HEK293T (cell line): Measurements from ENCODE around the gene HOXC4.

Experiments
- CTCF ChIA-PET: fragments of 350-600 bp; formaldehyde crosslinking; extraction: SDS; loops from one replicate; lab custom pipeline; 2021; ENCODE audit warnings: antibody characterized with exemption, inconsistent platforms; lab: Yijun Ruan, JAX
- POLR2A ChIA-PET: fragments of 350-600 bp; formaldehyde crosslinking; extraction: SDS; loops from one replicate; lab custom pipeline; 2020; ENCODE audit warnings: antibody characterized with exemption, inconsistent platforms; lab: Yijun Ruan, JAX
- DNase-seq: peaks from one replicate; pipeline ENCODE4 v3.0.0; 2012; ENCODE audit warnings: mixed read lengths; ENCODE audit errors: extremely low spot score
- ARNT ChIP-seq: fragments of 450-650 bp; IDR thresholded peaks from 2 replicates; pipeline ENCODE4 v1.6.1; 2017; ENCODE audit warnings: mild to moderate bottlenecking
- BHLHE40 ChIP-seq: fragments of 450-650 bp; IDR thresholded peaks from 2 replicates; pipeline ENCODE4 v1.6.1; 2016; ENCODE audit warnings: mild to moderate bottlenecking, moderate library complexity, borderline replicate concordance
- ELF4 ChIP-seq: fragments of 450-650 bp; IDR thresholded peaks from 2 replicates; pipeline ENCODE4 v1.6.1; 2017; ENCODE audit warnings: antibody characterized with exemption
- FOXA1 ChIP-seq: fragments of 450-650 bp; IDR thresholded peaks from 2 replicates; pipeline ENCODE4 v1.6.1; 2016; ENCODE audit warnings: mild to moderate bottlenecking
- FOXK2 ChIP-seq: fragments of 450-650 bp; IDR thresholded peaks from 2 replicates; pipeline ENCODE4 v1.6.1; 2016; ENCODE audit warnings: mild to moderate bottlenecking
- FOXM1 ChIP-seq: fragments of 450-650 bp; IDR thresholded peaks from 2 replicates; pipeline ENCODE4 v1.6.1; 2017; ENCODE audit warnings: mild to moderate bottlenecking, borderline replicate concordance
- HDGF ChIP-seq: fragments of 450-650 bp; IDR thresholded peaks from 2 replicates; pipeline ENCODE4 v1.6.1; 2017; ENCODE audit warnings: antibody characterized with exemption, borderline replicate concordance
- L3MBTL2 ChIP-seq: fragments of 450-650 bp; conservative IDR thresholded peaks from 2 replicates; pipeline ENCODE4 v1.6.1; 2016; ENCODE audit warnings: mild to moderate bottlenecking
- LEF1 ChIP-seq: fragments of 450-650 bp; IDR thresholded peaks from 2 replicates; pipeline ENCODE4 v1.6.1; 2017; ENCODE audit warnings: mild to moderate bottlenecking, borderline replicate concordance
- NFRKB ChIP-seq: fragments of 450-650 bp; IDR thresholded peaks from 2 replicates; pipeline ENCODE4 v1.6.1; 2016; ENCODE audit warnings: mild to moderate bottlenecking, moderate library complexity
- SP1 ChIP-seq: fragments of 450-650 bp; IDR thresholded peaks from 2 replicates; pipeline ENCODE4 v1.6.1; 2017
- SUZ12 ChIP-seq: fragments of 450-650 bp; IDR thresholded peaks from 2 replicates; pipeline ENCODE4 v1.6.1; 2016; ENCODE audit warnings: mild to moderate bottlenecking
- TARDBP ChIP-seq: fragments of 450-650 bp; IDR thresholded peaks from 2 replicates; pipeline ENCODE4 v1.6.1; 2016
- ZNF384 ChIP-seq: fragments of 450-650 bp; IDR thresholded peaks from 2 replicates; pipeline ENCODE4 v1.6.1; 2016
- TF ChIP-seq, protein P1 (sequence below): fragments of 450-650 bp; IDR thresholded peaks from 2 replicates; pipeline ENCODE4 v1.6.1; 2016

Gene HOXC4

DNA sequence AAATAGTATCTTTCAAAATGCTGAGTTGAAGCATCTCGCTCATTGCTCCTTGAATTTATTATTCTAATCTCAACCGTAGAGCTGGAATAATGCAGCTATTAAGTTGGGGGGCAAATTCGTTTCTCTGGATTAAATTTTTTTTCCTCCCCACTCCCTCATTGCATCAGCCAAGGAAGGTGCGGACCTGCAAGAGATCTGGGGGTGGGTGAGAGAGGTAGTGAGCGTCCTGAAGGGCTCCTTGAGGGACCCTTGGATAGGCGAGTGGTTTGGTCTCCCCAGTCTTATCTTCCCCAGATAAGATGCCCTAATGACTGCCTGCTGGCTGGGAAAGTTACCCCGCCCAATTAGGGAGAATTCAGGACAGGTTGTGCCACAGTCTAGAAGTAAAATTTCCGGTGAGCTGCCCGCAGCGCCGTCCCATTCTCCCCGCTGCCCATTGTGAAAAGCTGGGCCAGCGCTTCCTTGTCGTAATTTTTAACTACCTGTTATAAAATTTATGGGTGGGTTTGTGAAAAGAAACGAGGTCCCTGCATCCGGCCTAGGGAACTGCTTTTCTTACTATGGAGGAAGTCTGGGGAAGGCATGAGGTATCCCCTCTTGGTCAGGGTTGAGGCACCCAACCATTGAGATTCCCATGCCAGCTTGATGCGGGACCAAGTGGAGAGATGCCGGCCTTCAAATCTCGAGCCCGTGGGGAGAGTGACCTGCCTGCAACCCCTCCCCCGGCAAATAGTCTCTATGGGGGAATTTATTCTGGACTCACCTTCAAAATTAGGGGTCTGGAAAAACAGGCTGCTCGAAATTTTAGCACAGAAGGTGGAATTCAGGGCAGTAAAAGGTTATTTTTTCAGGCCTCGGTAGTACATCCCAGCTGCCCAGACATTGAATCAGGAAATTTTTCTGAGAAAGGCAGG is 38.4 kb upstream of the HOXC4 start:
- no peak for TF ChIP-seq HDGF
- TF ChIP-seq BHLHE40, result no peak
- TF ChIP-seq SUZ12, result no peak
- no peak for TF ChIP-seq FOXM1
- no peak for TF ChIP-seq L3MBTL2
- TF ChIP-seq FOXK2, result no peak
- TF ChIP-seq LEF1, result no peak
- TF ChIP-seq ZNF384, result no peak
- no peak for TF ChIP-seq SP1
- CTCF ChIA-PET, result interaction anchor here (1.1 to 2.3 kb wide), 2 partner anchors 9 to 10 kb away, joined by 3 to 6 read pairs; no protein-coding TSS in a partner anchor
- no peak for DNase-seq
- POLR2A ChIA-PET, result interaction anchor here (1.0 to 2.9 kb wide), 7 partner anchors 8 to 265 kb away, joined by 3 to 26 read pairs (median 3); partner anchors contain the start of genes HNRNPA1, HOXC6 and HOXC9

DNA sequence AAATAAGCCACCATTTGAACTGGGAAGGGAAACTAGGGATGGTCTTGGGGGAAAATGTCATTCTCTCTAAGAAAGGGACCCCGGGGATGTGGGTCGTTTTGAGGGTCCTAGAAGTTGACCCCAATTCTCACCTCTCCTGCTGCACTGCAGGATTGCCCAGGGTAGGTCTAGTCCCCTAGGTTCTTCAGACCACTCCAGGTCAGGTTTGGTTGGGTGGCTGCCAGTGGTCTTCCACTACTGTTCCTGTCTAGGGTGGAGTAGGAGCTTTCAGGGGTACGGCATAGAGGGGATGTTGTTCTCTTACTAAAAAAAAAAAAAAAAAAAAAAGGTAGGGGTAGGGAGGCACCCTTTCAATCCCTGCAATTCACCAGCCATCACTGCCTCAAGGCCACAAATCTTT is 37.6 kb upstream of the HOXC4 start:
- no peak for TF ChIP-seq HDGF
- no peak for TF ChIP-seq ARNT
- TF ChIP-seq SP1, result no peak
- TF ChIP-seq LEF1, result no peak
- TF ChIP-seq FOXM1, result no peak
- TF ChIP-seq BHLHE40, result no peak
- TF ChIP-seq, protein P1, sequence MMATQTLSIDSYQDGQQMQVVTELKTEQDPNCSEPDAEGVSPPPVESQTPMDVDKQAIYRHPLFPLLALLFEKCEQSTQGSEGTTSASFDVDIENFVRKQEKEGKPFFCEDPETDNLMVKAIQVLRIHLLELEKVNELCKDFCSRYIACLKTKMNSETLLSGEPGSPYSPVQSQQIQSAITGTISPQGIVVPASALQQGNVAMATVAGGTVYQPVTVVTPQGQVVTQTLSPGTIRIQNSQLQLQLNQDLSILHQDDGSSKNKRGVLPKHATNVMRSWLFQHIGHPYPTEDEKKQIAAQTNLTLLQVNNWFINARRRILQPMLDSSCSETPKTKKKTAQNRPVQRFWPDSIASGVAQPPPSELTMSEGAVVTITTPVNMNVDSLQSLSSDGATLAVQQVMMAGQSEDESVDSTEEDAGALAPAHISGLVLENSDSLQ, result no peak
- no peak for TF ChIP-seq NFRKB
- TF ChIP-seq ELF4, result no peak
- POLR2A ChIA-PET, result interaction anchor here (0.7 to 2.9 kb wide), 16 partner anchors 8 to 134 kb away, joined by 3 to 26 read pairs (median 4); partner anchors contain the start of genes HOXC4, HOXC5, HOXC6 and HOXC8
- CTCF ChIA-PET, result interaction anchor here (0.6 to 2.3 kb wide), 5 partner anchors 9 to 192 kb away, joined by 3 to 13 read pairs (median 4); partner anchors contain the start of gene HOXC10
- no peak for DNase-seq

DNA sequence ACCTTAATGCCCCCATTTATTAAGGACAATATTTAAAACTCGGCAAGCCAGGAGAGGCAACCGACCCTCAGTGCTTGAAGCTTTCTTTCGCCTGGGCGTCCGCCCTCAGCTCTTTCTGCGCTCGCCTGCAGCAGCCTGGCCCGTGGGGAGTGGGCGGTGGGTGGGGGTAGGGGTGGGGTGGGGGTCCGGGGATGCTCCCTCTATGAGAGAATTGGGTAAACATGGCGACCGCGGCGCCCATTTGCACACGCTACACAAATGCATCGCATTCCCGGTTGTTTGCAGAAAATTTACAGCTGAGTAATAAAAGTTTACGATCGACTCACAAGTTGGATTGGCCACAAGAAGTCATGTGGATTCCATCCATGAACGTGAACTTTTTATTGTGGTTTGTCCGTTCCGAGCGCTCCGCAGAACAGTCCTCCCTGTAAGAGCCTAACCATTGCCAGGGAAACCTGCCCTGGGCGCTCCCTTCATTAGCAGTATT is 37.1 kb upstream of the HOXC4 start:
- POLR2A ChIA-PET, result interaction anchor here (0.7 to 2.9 kb wide), 20 partner anchors 8 to 178 kb away, joined by 3 to 26 read pairs (median 4); partner anchors contain the start of genes HOXC4, HOXC5, HOXC6 and HOXC8
- TF ChIP-seq FOXK2 (no peak), FOXM1 (no peak)
- TF ChIP-seq, protein P1, result peak; percentile 46
- DNase-seq, result peak; percentile 60
- CTCF ChIA-PET, result interaction anchor here (0.6 to 2.3 kb wide), 6 partner anchors 10 to 192 kb away, joined by 3 to 13 read pairs (median 4); partner anchors contain the start of gene HOXC10

DNA sequence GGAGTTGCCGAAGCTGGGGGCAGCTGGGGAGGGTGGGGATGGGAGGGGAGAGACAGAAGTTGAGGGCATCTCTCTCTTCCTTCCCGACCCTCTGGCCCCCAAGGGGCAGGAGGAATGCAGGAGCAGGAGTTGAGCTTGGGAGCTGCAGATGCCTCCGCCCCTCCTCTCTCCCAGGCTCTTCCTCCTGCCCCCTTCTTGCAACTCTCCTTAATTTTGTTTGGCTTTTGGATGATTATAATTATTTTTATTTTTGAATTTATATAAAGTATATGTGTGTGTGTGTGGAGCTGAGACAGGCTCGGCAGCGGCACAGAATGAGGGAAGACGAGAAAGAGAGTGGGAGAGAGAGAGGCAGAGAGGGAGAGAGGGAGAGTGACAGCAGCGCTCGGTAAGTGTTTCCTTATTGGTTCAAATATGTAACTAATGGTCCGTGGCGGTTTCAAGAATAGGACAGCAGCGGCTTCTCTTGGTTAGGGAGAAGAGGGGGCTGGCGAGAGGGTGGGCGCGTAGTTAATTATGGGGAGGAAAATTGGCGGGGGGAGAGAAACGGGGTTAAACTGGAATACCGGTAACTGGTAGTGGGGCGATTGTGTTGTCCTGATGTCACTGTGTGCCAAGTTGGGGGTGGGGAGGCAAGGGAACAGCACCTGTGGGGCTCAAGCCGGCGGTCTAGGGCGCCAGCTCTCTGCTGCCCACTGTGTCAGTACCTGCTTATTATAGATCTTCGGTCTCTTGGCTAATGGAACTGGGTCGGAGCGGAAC is 36.4 kb upstream of the HOXC4 start:
- POLR2A ChIA-PET, result interaction anchor here (0.8 to 2.9 kb wide), 22 partner anchors 9 to 342 kb away, joined by 3 to 26 read pairs (median 4); partner anchors contain the start of genes CBX5, HNRNPA1, HOXC4 and HOXC5
- no peak for DNase-seq
- CTCF ChIA-PET, result interaction anchor here (0.6 to 2.3 kb wide), 8 partner anchors 8 to 191 kb away, joined by 3 to 13 read pairs (median 4); partner anchors contain the start of gene HOXC8

DNA sequence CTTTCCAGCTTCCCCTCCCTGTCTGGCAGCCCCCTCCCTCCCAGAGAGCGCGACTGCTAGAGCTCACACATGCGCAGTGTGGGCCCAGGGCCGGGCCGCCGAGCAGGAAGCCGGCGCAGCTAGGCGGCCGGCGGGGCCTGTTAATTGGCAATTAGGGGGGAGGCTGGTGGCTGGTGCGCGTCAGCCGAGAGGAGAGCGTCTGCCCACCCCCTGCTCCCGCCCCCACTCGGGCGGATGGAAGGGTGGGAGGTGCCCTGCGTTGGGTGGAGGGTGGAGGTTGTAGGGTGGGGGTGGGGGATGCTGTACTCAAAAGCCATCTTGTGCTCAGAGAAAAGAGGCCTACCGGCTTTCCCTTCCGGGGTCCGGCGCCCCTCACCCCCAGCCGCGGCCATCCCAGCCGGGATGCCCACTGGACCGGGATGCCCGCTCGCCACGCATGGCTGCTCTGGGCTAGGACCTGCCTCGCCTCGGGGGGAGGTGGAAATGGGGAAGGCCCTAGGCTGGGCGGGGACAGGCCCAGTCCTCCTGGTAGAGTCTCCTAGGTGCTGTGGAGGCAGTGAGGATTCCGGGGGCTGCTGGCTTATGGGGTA is 35.7 kb upstream of the HOXC4 start:
- DNase-seq, result peak; percentile 90
- TF ChIP-seq ZNF384, result no peak
- TF ChIP-seq BHLHE40, result no peak
- TF ChIP-seq, protein P1, result 0 out of 2 replicates have a peak, but pooled peaks have one; percentile 10
- no peak for TF ChIP-seq HDGF
- POLR2A ChIA-PET, result interaction anchor here (0.9 to 2.9 kb wide), 15 partner anchors 9 to 341 kb away, joined by 3 to 26 read pairs (median 5); partner anchors contain the start of genes CBX5, HNRNPA1, HOXC4 and HOXC5
- CTCF ChIA-PET, result interaction anchor here (0.8 to 2.3 kb wide), 5 partner anchors 9 to 190 kb away, joined by 3 to 6 read pairs (median 3); partner anchors contain the start of gene HOXC8

More for the DNA sequence above, 36.4 kb upstream of the HOXC4 start:
- TF ChIP-seq TARDBP (no peak), FOXA1 (no peak), SP1 (no peak), NFRKB (no peak), ELF4 (no peak), FOXM1 (no peak), ARNT (no peak)
- TF ChIP-seq, protein P1, result peak; percentile 91
